ENCODE data around the gene AEN.

Gene AEN

DNA sequence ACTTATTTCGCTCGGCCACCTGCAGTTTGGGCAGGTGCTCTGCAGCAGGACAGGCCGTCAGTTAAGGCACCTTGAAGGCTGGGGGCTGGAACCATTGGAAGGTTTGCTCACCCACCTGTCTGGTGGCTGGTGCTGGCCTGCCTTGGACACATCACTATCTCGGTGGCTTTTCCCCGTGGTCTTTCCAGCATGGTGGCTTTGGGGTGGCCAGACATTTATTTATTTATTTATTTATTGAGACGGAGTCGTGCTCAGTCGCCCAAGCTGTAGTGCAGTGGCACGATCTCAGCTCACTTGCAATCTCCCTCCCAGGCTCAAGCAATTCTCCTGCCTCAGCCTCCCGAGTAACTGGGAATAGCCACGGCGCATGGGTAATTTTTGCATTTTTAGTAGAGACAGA lies 29.4 kb downstream of the AEN start:
- TF ChIP-seq, protein P1, sequence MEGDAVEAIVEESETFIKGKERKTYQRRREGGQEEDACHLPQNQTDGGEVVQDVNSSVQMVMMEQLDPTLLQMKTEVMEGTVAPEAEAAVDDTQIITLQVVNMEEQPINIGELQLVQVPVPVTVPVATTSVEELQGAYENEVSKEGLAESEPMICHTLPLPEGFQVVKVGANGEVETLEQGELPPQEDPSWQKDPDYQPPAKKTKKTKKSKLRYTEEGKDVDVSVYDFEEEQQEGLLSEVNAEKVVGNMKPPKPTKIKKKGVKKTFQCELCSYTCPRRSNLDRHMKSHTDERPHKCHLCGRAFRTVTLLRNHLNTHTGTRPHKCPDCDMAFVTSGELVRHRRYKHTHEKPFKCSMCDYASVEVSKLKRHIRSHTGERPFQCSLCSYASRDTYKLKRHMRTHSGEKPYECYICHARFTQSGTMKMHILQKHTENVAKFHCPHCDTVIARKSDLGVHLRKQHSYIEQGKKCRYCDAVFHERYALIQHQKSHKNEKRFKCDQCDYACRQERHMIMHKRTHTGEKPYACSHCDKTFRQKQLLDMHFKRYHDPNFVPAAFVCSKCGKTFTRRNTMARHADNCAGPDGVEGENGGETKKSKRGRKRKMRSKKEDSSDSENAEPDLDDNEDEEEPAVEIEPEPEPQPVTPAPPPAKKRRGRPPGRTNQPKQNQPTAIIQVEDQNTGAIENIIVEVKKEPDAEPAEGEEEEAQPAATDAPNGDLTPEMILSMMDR (IDR thresholded peaks at IDR 0.05; ENCODE audit: insufficient read depth, missing control alignments) = no peak
- no peak for DNase-seq (ENCODE audit: insufficient read length, low spot score)
- no peak for FAIRE-seq

DNA sequence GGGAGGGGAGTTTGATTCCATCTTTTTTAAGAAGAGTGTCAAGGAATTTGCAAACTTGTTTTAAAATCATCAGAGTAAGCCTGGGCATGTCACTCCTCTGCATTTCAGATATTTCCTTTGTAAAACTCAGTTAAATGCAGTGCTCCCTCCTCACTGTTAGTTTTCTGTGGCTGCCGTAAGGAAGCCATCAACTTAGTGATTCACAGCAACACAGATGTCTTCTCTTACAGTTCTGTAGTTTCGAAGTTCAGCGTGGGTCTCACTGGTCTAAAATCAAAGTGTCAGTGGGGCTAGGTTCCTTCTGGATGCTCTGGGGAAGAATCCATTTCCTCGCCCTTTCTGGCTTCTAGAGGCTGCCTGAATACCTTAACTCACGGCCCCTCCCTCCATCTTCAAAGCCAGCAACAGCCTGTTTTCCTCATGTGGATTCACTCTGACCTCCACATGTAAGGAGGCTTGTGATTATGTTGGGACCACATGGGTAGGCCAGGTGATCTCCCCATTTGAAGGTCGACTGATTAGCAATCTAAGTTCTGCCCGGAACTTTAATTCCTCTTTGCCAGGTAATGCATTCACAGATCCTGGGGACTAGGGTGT lies 30.1 kb downstream of the AEN start:
- no peak for FAIRE-seq
- TF ChIP-seq, protein P1 (IDR thresholded peaks at IDR 0.05; ENCODE audit: insufficient read depth, missing control alignments) = no peak
- no peak for DNase-seq (ENCODE audit: insufficient read length, low spot score)

DNA sequence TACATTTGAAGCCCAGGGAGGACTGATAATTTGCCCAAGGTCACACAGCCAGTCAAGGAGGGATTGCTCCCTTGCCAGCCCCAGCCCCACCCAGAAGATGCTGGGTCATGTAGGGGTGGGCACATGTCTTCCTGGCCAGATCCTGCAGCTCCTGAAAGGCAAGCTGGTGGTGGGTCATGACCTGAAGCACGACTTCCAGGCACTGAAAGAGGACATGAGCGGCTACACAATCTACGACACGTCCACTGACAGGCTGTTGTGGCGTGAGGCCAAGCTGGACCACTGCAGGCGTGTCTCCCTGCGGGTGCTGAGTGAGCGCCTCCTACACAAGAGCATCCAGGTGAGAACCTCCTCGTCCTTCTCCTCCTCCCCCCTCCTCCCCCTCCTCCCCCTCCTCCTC lies 30.8 kb downstream of the AEN start:
- FAIRE-seq = no peak
- DNase-seq (ENCODE audit: insufficient read length, low spot score) = no peak
- TF ChIP-seq, protein P1 (IDR thresholded peaks at IDR 0.05; ENCODE audit: insufficient read depth, missing control alignments) = no peak

DNA sequence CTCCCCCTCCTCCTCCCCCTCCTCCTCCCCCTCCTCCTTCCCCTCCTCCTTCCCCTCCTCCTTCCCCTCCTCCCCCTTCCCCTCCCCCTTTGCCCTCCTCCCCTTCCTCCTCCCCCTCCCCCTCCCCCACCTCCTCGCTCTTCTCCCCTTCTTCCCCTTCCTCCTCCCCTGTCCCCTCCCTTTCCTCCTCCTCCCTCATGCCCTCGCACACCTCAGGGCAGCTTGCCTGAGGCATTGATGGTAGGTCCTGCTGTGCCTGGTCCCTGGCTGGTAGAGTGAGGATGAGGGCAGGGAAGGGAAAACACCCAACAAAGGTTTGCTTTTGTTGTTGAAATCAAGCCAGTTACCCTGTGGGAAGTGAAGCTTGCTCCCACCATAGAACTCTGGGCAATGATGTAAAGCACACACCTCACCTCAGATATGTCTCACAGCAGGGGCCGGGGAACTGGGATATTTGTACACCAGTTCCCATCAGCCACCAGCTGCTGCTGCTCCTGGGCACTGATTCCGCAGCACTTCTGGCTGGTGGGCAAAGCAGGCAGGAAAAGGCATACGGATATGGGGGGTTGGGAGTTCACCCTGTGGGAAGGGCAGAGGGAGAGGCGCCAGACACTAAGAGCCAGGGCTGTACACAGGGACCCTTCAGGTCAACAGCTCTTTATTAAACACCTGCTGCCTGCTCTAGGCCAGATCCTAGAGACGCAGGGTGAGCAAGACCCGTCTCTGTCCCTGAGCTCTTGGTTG lies 31.5 kb downstream of the AEN start:
- no peak for FAIRE-seq
- TF ChIP-seq, protein P1 (IDR thresholded peaks at IDR 0.05; ENCODE audit: insufficient read depth, missing control alignments) = no peak
- no peak for DNase-seq (ENCODE audit: insufficient read length, low spot score)

DNA sequence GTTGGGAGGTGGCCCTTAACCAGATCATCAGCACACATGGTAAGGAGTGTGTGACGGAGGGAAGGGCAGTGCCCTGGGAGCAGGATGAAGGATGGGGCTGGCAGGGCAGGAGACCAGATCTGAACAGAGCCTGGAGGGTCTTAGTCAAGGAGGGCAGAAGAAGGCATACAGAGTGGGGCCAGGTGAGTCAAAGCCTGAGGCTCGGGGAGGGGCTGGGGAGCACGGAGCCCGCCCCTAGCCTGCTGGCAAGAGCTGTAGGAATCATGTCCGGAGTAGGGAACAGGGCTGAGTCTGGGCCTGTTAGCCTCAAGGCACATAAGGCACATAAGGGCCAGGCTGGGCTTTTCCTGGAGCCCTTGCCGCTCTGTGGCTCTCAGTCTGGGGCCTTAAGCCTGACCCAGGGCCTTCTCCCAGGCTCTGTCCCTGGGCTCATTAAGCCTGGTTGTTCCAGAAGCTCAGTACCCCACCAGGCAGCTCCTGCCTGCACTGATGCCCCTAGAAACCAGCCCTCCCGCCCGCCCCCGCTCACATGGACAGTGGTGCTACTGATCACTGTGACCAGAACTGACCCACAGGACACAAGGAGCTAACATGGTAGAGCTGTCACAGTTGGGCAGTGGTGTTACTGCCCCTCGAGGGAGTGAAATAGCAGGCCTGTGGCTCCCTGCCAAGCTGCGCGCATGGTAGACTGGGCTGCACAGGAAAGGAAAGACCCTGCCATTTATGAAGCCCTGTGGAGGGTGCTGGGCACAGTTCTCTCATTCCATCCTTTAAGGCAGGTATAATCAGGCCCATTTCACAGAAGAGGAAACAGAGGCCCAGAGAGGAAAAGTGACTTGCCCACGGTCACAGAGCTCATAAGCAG lies 32.3 kb downstream of the AEN start:
- DNase-seq (ENCODE audit: insufficient read length, low spot score) (no peak), FAIRE-seq (no peak)
- TF ChIP-seq, protein P1 (IDR thresholded peaks at IDR 0.05; ENCODE audit: insufficient read depth, missing control alignments) = no peak

DNA sequence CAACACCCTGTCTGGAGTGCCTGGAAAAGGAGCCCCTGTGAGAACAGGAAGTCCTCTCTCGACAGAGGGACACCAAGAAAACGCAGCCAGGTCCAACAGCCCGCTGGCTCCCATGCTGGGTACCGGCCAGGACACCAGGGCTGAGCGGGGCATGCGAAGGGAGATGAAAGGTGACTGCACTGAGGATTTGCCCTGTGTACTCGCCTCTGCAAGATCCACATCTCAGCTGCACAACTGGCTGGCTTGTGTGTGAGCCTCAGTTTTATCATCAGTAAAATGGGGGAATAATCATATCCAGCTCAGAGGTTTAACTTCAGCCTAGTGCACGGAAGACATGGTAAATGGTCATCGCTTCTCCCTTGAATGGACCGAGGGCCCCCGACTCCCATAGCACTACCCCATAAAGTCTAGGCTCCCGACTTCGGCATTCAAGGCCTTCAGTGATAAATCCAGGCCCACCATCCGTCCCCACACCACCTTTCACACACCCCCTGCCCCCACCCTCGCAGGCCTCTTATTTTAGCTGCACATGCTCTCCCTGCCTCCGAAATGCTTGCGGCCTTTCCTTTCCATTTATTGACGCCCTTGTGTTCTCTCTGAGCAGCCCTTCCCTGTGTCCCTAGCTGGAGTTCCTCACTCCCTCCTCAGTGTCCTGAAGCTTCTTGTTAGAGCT lies 33.4 kb downstream of the AEN start:
- TF ChIP-seq, protein P1 (IDR thresholded peaks at IDR 0.05; ENCODE audit: insufficient read depth, missing control alignments) = no peak
- DNase-seq (ENCODE audit: insufficient read length, low spot score) (no peak), FAIRE-seq (no peak)

Data from D721Med (cell line).